RPMI7951 (cell line): Measurements from ENCODE around the gene SOX9. TPM values are rescaled to one million over a fixed set of nuclear protein-coding genes. Genes with fewer than 3 reads are reported as not detected.
"Not testable (repeated sequence)": the region's sequence is repeated elsewhere in the genome, so short reads cannot be mapped to it uniquely, and the experiment has no call there.

Experiments used
- DNase-seq: peaks from one replicate; pipeline ENCODE4 v3.0.0-alpha.2; 2012; ENCODE audit warnings: low read depth
- total RNA-seq: library from RNA; depleted of rRNA; stranded (reverse); fragments of >200 nt; shearing (Covaris generic); gene quantifications from 2 replicates; pipeline ENCODE4 v1.2.3, GENCODE V29; 2014

SOX9 gene
- total RNA-seq, 1 experiment from 2014 or later: 9.0 TPM

DNA sequence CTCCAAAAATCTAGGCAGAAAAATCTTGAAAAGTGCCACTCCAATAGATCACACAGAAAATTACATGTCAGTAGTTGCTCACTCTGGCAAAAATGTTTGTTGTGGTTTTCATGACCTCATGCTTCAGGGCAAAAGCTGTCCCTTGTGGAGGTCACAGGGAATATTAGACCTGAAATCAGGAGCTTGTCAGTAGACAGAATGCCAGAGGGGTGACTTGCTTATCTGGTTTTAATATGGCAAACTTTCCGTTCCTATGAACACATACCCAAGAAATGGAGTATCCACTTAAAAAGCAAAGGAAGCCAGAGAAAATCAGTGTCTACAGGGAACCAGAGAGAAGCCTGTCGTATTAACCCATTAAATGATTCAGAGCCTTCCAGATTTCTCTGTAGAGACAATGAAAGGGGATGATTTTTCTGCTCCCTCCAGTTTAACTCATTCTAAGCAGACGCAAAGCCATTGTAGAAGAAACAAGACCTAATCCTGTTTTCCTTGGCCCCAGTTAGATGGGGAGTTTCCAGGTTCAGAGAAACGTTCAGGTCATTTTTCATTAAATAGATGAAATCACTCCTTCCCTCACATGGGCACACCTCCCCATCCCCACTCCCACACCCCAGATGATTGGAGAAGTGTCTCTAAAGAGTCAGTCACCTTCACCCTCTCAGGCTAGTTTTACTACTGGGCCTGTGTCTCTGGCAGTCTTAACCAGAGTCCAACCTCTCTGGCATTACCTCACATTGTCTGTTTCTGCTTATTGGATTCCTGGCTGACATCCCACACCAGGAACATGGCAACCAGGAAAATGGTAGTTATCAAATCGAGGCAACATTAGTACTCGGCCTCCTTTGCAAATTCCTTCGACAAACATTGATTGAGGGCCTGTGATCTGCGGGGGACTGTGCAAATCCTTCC, 6.0 kb downstream of the SOX9 start:
- peak; percentile 96 for DNase-seq

DNA sequence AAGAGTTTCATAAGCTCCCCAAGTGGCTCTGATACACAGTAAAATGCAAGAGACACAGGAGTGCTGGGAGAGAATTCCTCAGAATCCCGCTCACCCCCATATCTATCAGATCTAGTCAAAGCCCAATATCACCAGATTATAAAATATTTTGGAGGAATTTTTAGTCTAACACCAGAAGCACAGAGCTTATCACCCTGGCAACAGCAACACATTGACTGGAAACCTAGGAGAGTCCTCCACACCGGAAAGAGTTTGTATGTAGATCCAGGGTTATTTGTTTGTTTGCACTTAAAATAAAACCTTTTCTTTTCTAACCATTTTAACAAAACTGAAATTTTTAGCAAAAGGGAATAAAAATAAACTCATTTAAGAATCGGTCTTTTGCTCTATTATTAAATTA, 7.2 kb downstream of the SOX9 start:
- no peak for DNase-seq

DNA sequence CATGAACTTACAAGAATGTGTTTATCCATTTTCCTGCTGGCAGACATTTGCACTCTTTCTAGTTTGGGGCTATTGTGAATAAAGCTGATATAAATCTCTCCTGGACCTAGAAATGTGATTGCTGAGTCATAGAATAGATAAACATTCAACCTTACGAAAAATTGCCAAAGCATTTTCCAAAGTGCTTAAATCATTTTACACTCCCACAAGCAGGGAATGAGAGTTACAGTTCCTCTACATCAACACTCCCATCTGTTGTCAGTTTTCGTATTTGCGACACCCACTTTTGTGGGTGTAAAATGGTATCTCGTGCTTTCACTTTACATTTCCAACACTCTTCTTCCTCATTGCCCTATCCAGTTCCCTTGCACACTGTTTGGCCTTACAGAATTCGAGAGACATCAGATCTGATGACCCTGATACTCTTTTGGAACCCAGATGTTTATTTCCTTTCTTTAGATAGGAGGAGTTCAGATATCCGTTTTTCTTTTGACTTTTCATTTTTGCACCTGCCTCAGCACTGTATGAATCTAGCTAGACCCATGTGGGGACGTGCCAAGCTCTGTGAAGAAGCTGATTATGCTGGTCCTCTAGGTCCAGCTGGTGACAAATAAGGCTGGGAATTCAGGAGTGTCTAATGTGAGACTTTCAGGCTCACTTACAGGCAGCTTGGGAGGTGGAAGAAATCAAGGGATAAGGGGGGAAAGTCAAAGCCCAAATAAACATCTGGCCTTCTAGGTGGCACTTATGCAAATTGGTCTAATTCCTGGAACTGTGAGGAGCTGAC, 14.0 kb downstream of the SOX9 start:
- peak; percentile 63 for DNase-seq

DNA sequence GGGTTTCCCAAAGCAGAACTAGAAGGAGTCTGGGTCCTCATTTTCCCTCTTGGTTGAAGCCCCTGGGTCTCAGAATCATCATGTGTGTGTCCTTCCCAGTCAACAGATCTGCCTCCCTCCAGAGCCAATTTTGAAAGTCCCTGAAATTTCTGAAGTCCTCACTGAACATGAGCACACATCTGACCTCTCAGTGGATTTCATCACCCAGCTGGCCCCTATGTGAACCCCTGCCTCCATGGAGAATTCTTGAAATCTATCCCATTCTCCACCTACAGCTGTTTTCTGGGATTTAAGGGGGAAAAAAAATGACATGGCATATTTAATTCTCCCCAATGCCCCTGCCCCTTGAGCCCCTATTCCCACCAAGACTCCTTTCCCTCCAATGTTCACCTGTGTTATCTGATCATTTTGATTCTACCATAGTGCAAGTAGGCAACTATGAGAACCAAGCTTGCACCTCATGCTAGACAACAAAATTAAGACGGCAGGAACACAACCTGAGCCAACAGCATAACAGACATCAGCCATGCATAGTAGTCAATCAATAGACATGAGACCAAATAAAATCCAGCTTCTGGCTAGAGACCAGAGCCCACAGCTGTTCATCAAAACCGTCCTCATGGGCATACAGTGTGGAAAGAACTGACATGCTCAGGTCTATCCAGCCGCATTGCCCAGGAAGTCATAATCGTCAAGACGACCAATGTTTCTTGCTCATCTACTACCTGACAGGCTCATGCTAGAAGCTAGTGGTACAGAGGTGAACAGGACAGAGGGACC, 14.9 kb downstream of the SOX9 start:
- DNase-seq: no peak

DNA sequence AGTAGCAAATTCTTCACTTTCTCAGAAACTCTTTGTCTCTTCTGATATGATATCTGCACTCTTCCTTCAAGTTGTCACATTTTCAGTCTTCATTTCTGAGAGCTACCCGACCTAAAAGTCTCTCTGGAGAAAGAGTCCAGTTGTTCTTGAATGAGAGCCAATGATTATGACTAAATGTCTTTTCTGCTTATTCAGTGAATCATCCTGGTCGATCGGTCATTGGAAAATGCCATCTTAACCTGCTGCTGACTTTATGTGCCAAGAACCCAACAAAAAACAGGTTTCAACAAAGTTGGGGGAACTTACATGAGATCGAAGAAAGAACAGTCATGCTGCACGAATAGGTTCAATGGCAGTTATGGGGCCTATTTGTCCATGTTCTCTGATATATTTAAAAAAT, 15.9 kb downstream of the SOX9 start:
- peak; percentile 74 for DNase-seq

DNA sequence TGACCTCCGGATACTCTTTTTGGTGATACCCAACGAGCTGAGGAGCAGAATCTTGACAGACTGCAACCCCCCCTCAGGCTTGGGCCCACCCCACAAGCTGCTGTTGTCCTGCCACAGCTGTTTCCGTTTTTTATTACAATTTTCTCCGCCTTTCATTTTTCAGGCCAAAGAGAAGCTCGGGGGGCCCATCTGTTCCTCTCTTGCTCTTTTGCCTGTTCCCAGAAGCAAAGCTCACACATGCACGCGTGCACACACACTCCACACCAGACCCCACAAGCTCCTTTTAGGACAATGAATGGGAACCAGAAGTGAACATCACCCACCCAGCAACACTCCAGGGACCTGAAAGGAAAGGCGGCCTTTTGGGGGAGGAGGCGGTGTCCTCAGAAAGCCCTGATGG, 16.3 kb downstream of the SOX9 start:
- DNase-seq: no peak

DNA sequence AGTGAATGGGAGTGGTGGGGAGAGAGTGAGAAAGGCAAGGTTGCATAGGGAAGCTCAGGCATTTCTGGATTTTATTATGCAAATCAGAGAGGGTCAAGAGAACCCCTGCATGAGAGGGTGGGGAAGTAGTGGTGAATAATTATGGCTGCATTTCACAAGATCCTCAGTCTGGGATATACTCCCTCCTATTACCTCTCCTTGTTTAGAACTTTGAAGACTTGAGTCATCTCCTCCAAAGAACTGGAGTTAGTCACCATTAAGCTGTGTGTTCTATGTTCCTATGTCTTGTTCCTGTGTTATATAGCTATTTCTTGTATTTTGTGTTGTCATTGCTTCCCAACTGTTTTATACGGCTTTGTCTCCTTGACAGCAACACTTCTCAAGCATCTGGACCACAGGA, 18.4 kb downstream of the SOX9 start:
- no peak for DNase-seq

DNA sequence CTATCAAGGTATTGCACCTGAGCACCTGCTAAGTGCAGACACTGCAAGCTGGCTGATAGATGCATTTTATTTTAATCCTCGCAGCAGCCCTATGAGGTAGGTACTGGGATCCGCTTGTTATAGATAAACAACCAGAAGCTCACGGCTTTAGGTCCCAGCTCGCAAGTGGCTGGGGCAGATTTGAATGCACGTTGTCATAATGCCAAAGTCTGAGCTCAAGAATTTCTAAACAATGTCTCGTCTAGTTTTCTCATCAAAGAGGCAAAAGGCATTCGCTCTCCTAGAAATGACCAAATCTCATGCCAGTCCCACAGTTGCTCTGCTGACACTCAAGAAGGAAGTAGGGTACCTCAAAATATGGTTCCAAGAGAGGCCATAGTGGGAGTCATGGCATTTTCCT, 20.5 kb downstream of the SOX9 start:
- no peak for DNase-seq

DNA sequence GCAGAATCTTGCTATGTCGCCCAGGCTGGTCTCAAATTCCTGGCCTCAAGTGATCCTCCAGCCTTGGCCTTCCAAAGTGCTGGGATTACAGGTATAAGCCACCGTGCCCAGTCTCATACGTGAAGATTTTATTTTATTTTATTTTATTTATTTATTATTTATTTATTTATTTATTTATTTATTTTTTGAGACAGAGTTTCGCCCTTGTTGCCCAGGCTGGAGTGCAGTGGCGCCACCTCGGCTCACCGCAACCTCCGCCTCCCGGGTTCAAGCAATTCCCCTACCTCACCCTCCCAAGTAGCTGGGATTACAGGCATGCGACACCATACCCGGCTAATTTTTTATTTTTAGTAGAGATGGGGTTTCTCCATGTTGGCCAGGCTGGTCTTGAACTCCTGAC, 21.3 kb downstream of the SOX9 start:
- DNase-seq: not testable (repeated sequence)

DNA sequence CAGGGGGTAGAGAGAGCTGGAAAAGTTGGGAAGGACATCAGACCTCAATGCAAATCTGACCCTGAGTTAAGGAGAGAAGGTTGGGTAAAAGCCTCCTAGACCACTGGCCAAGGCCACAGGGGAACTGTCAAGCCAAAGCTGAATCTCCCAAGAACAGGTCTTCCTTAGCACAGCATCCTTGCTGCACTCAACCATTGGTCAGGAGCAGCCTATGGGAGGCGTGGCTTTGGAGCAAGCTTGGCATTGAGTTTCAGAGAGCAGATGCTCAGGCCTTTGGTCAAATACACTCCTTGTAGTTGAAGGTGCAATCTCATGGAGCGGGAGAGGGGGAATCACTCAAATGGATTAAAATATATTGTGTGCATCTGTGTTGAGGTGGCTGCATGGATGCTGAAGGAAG, 21.8 kb downstream of the SOX9 start:
- DNase-seq: no peak

DNA sequence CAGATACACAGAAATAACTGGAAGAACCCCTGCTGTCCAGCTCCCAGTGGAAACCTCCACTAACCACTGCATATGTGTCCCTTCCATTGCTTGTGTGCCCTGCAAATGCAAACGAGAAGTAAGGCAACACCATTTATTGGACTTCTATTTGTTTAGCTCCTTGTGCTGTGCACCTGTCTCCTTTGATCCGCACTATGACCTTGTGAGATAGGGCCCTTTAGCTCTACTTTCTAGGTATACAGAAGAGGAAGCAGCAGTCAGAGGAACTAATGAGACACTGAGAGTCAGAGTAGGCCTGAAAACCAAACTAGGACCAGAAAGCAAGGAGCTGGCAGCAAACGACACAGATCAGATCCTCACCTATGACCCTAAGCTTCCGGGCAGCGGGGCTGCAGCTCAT, 22.4 kb downstream of the SOX9 start:
- no peak for DNase-seq

DNA sequence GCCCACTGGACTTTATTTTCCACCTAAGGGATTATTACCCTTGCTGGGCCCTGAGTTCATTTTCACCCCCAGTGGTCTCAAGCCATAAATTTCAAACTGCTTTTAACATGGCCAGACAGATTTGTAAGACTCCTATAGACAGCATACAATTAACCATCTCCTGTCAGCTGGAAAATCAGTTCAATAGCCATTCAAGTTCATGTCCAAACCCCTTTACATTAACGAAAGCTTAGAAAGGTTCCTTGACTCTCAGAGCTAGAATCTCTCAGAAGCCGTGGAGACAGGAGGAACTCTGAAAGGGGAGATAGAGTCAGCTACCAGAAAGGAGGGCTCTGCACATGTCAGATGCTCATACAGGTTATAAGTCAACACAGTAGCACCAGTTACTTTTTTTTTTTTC, 23.3 kb downstream of the SOX9 start:
- no peak for DNase-seq

DNA sequence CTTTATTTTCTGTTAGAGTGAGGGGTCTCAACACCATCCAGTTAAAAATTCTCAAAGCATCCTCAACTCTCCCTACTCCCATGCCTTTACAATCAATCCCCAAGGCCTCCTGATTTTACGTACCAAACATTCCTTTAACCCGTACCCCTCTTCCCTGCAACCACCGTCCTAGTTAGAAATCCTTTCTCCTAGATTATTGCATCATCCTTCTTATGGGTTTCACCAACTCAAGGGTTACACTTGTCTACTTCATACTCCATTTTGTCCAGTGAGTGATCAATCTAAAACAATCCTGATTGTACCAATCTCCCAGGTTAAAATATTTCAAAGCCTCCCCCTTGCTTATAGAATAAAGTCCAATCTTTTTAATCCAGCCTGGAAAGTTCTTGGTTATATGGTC, 24.7 kb downstream of the SOX9 start:
- DNase-seq: no peak

DNA sequence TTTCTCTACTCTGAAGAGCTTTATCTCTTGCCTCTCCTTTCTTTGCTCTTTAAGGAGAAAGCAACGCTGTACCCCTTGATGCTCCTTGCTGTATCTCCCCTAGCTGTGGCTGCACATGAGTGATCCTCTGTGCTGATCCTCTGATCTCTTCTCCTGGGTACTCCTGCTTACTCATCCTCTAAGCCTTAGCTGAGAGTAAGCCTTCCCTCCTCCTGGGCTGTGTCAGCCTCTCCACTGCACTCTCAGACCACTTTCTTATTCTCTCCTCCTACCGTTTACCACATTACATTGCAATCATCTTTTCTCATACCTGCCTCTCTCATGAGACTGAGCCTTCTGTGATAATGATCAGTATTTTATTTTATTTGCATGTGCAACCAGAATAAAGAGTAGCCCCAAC, 25.1 kb downstream of the SOX9 start:
- DNase-seq: peak; percentile 55

DNA sequence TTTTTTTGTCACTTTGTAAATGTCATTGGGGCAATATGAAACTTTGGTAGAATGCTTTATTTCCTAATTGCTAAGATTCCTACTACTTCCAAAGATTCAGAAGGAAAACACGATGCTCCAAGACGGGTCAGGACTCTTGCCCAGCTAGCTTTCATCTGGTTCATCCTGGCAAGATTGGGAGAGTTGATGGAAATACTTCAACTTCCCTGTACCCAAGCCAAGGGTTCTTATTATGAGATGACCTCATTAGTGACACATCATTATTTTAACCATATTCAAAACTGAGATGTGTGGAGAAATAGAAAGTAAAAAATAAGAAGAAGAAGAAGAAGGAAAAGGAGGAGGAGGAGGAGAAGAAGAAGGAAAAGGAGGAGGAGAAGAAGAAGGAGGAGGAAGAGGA, 25.6 kb downstream of the SOX9 start:
- no peak for DNase-seq

DNA sequence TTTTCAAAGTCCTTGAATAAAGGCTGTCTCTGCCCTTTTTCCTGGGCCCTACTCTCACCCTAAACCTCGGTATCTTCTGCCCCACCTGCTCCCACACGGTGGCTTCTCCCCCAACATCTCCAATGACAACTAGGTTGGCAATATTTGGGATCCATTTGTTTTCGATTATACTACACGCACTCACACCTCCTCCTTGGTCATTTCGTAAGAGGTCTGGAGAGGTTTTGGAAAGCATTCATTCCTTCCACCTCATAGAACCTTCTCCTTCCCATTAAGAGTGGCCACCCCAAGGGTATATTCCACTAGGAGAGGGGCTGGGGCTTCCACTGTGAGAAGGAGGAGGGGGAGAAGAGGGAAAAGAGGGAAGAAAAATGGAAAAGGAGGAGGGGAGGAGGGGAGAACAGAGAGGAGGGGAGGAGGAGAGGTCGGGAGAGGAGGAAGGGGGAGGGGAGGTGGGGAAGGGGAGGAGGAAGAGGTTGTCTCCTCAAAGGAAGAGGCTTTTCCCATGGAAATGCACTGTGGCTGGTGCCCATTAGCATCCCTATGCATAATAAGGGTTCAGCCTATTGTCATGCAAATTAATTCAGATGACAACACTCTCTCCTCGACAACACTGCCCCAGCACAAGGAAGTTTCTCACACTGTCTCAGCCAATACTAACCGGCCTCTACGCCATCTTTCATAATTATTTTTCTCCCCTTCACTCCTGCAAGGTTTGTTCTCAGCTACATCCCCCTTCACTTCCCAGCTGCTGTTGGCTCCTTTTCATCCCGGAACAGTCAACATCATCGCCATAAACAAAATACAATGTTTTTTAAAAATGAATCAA, 30.0 kb downstream of the SOX9 start:
- DNase-seq: peak; percentile 11

DNA sequence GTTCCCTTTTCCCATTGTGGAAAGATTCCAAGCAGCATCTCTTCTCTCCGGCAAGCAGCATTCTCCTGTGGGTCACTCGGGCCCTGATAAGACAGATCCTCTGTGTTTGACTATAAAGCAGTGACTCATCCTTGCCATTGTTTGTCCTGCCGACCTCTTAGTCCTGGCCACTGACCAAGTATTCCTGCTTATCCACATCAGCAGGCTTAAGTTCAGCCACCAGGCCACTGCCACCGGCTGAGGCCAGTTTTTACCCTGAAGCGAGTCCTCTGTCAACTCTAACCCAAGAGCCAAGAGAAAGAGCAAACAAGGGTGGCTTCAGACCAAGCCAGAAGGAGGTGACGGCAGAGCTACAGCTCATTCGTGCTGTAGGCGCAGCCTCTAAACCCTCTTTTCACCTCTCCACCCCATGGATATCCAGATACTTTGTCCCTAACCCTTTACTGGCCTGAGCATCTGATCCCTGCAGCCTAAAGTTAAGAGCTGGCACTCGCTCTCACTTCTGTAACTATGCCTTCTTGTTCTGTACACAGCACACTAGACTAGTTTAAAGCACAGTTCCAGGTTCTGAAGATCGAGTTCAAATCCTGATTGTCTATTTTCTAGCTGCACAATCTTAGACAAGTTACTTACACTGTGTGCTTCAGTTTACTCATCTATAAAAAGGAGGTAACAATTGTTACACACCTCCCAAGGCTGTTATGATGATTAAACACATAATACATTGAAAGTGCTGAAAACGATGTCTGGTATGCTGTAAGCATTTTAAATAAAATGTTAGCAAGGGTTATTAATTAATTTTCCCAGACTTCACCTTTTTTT, 31.0 kb downstream of the SOX9 start:
- peak; percentile 98 for DNase-seq

DNA sequence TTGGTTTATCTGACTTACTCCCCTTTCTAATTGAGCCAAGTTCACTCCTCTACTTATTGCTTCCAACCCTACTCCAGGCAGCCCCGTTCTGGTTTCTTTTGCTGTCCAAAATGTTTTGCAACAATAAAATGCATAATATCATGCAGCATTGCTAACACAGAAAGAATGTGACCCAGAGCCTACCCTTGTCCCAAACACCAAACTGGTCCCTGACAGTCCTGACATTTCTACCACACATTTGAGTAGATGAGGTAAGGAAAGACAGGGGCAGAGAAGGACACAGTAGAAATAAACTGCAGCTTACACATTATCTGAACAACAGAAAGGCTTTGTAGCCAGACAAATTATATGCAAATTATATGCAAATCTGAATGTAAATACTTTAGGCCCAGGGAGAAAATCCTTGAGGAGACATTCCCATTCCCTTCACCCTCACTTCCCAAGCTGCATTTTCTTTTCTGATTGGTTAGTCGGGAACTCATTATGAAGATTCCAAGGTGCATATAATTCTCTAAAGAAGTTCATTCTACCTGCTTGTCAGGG, 31.6 kb downstream of the SOX9 start:
- no peak for DNase-seq

DNA sequence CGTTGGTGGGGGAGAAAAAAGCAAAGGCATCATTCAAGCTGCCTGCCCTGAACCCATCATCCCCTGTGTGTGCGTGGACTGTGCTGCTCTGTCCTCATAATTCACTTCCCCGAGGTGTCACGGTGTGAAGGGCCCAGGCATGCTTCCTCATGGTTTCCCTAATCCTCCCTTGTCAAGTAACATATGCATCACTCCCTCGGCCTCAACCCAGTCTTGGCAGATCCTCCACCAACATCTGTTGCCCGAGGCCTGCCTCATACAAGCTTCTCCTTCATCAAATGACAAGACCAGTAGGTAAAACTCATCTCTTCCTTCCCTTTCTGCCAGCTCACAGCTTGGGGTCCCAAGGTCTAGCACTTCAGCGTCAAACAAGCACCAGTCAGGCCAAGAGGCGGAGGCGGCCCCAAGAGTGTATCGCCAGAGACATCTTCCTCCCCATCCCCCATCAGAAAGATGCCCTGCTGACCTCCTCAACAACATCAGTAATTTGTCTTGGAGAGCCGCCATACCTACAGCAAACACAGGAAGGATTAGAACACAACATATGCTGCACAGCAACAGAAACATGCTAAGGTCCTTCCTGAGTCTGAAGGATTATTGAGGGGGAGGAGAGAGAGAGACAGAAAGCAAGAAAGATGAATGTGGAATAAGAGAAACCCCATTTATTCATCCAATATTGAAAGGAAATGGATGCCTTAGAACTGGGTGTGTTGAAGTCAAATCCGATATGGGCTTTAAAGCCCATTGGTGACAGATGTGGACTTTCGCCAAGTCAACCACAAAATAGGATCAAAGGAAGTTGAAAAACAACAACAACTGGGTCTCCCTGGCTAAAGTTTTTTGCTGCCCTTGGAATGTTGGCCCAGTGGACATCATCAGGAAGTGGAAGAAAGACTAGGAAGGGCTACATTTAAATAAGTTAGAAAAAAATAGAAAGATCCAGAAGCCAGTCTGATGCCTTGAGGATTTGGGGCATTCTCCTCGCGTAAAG, 38.4 kb downstream of the SOX9 start:
- DNase-seq: peak; percentile 64
